NOMO-1 treated with DMSO at 0.1 percent for 48 hours (cell line): ENCODE measurements around the gene NUP43.
"Not testable (repeated sequence)": the region's sequence is repeated elsewhere in the genome, so short reads cannot be mapped to it uniquely, and the experiment has no call there.

Source experiments
- DNase-seq: peaks from one replicate; lab custom pipeline; 2025; ENCODE audit not compliant: unreplicated experiment; lab: John Stamatoyannopoulos, UW

NUP43 gene

DNA sequence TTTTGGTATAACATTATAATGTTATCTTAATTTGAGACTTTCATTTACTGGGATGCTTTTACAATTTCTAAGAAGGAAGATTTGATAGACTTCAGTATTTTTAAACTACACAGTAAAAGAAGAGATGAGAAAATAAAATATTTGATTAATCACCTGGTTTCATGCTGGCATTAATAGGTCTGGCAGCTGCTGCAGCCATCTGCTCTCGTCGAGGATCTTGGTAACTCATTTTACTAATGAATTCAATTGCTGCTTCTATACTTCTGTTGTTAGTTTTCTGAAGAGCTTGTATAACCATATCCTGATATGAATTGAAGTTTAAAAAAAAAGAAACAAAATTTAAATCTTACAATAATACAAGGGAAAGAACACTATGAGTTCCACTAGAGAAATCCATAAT, 51.4 kb downstream of the NUP43 start:
- DNase-seq: no peak

DNA sequence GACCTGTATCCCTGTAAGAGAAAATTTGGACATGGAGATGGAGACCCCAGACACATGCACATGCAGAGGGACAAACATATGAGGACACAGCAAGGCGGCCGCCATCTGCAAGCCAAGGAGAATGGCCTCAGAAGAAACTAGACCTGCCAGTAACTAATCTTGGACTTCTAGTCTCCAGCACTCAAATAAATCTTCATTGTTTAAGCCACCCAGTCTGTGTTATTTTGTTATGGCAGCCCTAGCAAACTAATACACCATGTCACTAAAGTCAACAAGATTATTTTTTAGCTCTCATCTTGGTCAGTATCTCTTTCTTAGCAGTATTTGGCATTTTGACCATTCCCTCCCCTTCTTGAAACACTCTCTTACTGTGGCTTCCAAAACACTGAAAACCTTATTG, 55.1 kb downstream of the NUP43 start:
- no peak for DNase-seq

DNA sequence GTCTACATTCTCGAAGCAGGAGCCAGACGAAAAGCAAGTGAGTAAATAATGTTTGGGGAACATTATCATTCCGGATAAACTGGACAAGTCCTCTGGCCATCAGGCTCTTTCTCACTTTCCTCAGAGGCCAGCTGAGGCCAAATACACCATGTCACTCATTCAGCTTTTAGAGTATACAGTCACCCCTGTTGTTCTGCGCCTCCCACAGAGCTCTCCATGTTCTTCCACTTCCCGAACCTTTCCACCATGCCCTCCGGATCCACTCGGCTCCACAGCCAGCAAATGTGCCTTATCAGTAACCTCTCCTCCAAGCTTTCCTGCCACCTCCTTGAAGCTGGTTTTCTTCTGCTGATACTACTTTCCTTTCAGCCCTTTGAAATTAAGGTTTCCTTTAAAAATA, 60.1 kb downstream of the NUP43 start:
- DNase-seq: no peak

DNA sequence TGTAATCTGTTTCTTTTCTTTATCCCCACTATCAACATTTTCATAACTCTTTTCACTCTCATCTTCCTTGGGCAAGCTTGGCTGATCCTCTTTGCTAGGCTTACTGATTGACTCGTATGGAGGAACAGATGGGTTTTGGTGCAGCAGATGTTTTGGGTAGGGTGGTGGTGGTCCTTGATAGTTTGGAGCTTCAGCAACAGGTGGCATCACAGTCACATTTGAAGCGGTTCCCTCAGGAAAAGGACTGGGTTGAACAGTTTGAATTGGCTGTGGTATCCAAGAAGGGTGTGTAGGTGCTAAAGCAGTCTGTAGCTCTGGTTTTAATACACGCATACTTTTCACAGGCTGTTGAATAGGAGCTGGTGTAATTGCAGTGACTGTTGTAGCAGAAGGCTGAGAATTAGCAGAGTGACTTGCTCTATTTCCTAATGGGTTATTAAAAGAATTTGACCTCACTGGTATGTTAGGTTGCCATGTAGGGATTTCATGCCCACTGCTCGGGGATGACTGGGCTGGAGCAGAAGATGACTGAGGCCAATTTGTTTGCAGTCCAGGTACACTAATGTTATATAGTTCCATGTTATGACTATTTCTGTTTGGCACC, 63.0 kb downstream of the NUP43 start:
- DNase-seq: no peak

DNA sequence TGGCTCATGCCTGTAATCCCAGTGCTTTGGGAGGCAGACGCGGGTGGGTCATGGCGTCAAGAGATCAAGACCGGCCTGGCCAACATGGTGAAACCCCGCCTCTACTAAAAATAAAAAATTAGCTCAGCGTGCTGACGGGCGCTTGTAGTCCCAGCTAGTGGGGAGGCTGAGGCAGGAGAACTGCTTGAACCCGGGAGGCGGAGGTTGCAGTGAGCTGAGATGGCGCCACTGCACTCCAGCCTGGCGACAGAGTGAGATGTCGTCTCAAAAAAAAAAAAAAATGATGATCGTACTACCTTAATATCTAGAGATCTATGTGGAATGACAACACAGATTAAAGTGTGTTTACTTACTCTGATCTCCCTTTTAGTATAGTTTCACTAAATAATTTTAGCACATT, 64.5 kb downstream of the NUP43 start:
- DNase-seq: not testable (repeated sequence)

DNA sequence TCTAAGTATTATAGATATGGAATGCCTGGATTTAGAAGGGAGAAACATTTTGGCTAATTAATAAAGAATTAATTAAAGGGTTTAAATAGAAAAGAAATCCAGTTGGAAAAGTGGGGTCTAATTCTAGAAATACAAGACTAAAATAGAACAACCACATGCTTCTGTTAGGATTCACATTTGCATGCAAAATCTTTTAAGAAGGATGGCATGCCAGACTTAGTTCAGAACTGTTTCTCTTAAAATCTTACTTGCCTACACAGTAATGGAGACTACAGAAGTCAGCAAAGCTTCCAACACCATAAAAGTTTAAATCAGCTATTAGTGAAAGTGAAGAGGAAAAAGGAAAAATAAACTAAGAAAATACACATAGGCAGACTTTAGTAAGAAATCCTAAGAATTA, 65.1 kb downstream of the NUP43 start:
- no peak for DNase-seq

DNA sequence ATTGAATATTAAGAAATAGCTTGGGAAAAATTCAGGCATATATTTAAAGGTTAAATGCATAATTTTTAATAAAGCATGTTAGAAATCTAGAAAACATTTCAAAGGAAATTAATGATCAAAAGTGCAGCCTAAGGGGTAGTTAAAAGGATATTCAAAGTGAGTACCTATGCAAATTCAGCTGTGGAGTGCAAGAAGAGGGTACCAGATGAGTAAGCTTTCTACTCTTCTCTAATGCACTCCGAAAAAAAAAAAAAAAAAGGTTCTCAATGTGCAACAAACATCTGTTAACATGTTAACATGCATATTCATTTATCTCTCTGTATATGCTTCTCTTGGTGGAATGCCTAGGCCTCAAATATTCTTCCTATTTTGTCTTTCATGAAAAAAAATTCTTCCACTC, 65.8 kb downstream of the NUP43 start:
- DNase-seq: no peak
